Glutamatergic neuron (in vitro differentiated cells): Measurements from ENCODE around the gene CNTNAP2. TPM values are rescaled to one million over a fixed set of nuclear protein-coding genes. Genes with fewer than 3 reads are reported as not detected.

Source experiments
- DNase-seq: peaks from one replicate; pipeline ENCODE4 v3.0.0; 2022
- H3K27ac Mint-ChIP-seq: one replicate; pipeline ENCODE4 v1.8.0; 2020; ENCODE audit warnings: mild to moderate bottlenecking, mixed read lengths, inconsistent platforms; ENCODE audit not compliant: unreplicated experiment
- H3K27me3 Mint-ChIP-seq: one replicate; pipeline ENCODE4 v1.8.0; 2020; ENCODE audit warnings: mild to moderate bottlenecking, moderate library complexity, mixed read lengths, inconsistent platforms; ENCODE audit not compliant: unreplicated experiment
- H3K36me3 Mint-ChIP-seq: one replicate; pipeline ENCODE4 v1.8.0; 2020; ENCODE audit warnings: mild to moderate bottlenecking, mixed read lengths, inconsistent platforms; ENCODE audit not compliant: unreplicated experiment
- H3K4me1 Mint-ChIP-seq: one replicate; pipeline ENCODE4 v1.8.0; 2020; ENCODE audit warnings: mild to moderate bottlenecking, low read depth, mixed read lengths, inconsistent platforms; ENCODE audit not compliant: unreplicated experiment
- H3K4me3 Mint-ChIP-seq: one replicate; pipeline ENCODE4 v1.8.0; 2020; ENCODE audit warnings: mild to moderate bottlenecking, mixed read lengths, inconsistent platforms; ENCODE audit not compliant: unreplicated experiment
- H3K9me3 Mint-ChIP-seq: one replicate; pipeline ENCODE4 v1.8.0; 2020; ENCODE audit warnings: mild to moderate bottlenecking, moderate library complexity, mixed read lengths, inconsistent platforms; ENCODE audit not compliant: unreplicated experiment
- total RNA-seq: library from RNA; stranded (reverse); fragmentation: NEBNext Ultra II Directional; extraction: Animal tissue kit (Norgen Biotek cat#: 25700); gene quantifications from one replicate; pipeline ENCODE4 v1.2.1, GENCODE V29; 2021; ENCODE audit not compliant: unreplicated experiment
- TF ChIP-seq, protein P1 (sequence below): fragments of 200-600 bp; sonication (generic); IDR thresholded peaks from one replicate; pipeline ENCODE4 v1.5.0; 2021; ENCODE audit not compliant: partially characterized antibody, unreplicated experiment

CNTNAP2 gene
- total RNA-seq, 1 donor from 2014 or later = 25.8 TPM

DNA sequence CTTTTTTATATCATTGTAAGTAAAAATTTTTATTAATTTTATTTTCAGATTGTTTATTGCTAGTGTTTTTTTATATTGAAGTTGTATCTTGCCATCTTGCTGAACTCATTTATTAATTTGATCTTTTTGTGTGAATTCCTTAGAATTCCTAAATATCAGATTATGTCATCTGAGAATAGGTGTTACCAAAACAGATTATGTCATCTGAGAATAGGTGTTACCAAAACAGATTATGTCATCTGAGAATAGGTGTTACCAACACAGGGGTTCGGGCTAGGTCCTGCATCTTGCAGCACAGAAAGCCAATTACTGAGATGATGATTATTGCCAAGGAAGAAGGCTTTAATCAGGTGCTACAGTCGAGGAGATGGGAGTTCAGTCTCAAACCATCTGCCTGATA, 383.4 kb downstream of the CNTNAP2 start:
- TF ChIP-seq, protein P1, sequence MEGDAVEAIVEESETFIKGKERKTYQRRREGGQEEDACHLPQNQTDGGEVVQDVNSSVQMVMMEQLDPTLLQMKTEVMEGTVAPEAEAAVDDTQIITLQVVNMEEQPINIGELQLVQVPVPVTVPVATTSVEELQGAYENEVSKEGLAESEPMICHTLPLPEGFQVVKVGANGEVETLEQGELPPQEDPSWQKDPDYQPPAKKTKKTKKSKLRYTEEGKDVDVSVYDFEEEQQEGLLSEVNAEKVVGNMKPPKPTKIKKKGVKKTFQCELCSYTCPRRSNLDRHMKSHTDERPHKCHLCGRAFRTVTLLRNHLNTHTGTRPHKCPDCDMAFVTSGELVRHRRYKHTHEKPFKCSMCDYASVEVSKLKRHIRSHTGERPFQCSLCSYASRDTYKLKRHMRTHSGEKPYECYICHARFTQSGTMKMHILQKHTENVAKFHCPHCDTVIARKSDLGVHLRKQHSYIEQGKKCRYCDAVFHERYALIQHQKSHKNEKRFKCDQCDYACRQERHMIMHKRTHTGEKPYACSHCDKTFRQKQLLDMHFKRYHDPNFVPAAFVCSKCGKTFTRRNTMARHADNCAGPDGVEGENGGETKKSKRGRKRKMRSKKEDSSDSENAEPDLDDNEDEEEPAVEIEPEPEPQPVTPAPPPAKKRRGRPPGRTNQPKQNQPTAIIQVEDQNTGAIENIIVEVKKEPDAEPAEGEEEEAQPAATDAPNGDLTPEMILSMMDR = no peak
- DNase-seq = no peak
- no peaks in the 10 kb centered on the region for H3K36me3 Mint-ChIP-seq
- H3K27ac Mint-ChIP-seq = no peak overlapping the region
- no peaks in the 10 kb centered on the region for H3K9me3 Mint-ChIP-seq
- no peaks in the 10 kb centered on the region for H3K27me3 Mint-ChIP-seq
- no peaks in the 10 kb centered on the region for H3K4me1 Mint-ChIP-seq
- no peak overlapping the region for H3K4me3 Mint-ChIP-seq

DNA sequence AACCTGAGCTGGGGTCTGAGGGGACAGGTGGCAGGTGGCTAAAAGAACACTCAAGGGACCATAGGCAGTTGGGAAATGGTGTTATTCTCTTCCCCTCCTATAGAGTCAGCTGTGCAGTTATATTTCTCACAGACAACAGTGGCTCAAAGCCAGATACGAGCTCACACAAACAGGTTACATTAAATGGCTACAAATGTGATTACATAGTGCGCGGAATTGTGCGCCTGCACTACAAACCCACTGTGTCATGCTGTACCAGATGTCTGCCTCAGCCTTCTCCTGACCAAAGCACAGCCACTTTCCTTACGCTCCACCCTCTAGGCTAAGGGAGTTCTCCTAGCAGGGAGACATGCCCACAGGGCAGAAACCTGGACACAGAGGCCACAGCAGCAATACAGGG, 387.2 kb downstream of the CNTNAP2 start:
- Mint-ChIP-seq H3K4me1 (no peaks in the 10 kb centered on the region), H3K36me3 (no peaks in the 10 kb centered on the region), H3K27me3 (no peaks in the 10 kb centered on the region), H3K9me3 (no peaks in the 10 kb centered on the region), H3K4me3 (no peak overlapping the region), H3K27ac (no peak overlapping the region)
- DNase-seq = no peak
- TF ChIP-seq, protein P1 = no peak

DNA sequence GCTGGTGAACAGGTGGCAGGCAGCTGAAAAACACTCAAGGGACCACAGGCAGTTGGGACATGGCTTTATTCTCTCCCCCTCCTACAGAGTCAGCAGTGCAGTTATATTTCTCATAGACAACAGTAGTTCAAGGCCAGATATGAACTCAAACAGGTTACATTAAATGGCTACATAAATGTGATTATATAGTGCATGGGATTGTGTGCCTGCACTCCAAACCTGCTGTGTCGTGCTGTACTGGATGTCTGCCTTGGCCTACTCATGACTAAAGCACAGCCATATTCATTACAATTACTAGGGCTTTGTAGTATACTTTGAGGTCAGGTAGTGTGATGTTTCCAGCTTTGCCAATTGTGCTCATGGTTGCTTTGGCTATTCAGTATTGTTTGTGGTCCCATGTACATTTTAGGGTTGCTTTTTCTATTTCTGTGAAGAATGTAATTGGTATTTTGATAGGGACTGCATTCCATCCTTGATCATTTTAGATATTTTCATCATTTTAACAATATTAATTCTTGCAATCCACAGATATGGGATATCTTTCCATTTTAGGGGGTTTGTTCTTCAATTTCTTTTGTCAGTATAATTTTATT, 393.6 kb downstream of the CNTNAP2 start:
- TF ChIP-seq, protein P1 = no peak
- Mint-ChIP-seq H3K4me1 (no peaks in the 10 kb centered on the region), H3K27ac (no peak overlapping the region), H3K27me3 (no peaks in the 10 kb centered on the region), H3K9me3 (no peaks in the 10 kb centered on the region), H3K36me3 (peaks cover 12% of the 10 kb centered on the region), H3K4me3 (no peak overlapping the region)
- no peak for DNase-seq

DNA sequence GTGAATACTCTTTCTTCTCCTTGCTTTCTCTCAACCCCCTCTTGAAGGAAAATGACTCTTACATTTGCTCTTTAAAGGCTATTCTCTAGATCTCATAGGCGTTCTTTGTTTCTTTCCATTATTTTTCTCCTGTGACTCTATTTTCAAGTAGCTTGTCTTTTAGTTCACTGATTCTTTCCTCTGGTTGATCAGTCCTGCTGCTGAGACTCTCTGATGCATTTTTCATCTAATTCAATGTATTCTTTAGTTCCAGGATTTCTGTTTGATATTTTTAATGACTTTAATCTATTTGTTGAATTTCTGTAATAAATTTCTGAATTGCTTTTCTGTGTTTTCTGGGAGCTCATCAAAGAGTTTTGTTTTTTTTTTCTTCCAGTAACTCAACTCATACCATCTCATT, 397.7 kb downstream of the CNTNAP2 start:
- no peak for DNase-seq
- no peaks in the 10 kb centered on the region for H3K4me1 Mint-ChIP-seq
- TF ChIP-seq, protein P1 = no peak
- no peaks in the 10 kb centered on the region for H3K9me3 Mint-ChIP-seq
- no peak overlapping the region for H3K27ac Mint-ChIP-seq
- peaks cover 12% of the 10 kb centered on the region for H3K36me3 Mint-ChIP-seq
- no peak overlapping the region for H3K4me3 Mint-ChIP-seq
- H3K27me3 Mint-ChIP-seq = no peaks in the 10 kb centered on the region

DNA sequence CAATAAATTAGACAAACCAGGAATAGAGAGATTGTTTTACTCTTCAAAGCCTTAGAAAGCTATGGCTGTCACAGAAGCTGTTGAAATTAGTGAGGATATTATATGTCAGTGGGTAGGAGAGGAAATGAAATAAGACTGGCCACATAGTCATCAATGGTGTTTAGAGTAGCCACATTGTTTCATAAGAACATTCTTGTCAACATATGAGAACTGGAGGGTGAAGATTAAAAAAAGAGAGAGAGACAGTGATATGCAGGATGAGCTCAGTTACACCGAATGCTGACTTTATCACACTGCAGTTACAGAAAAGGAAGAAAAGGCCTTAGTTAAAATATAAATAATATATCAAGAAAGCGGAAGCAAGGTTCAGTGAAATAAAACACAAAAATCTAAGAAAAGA, 412.0 kb downstream of the CNTNAP2 start:
- DNase-seq = no peak
- Mint-ChIP-seq H3K4me3 (no peak overlapping the region), H3K36me3 (no peaks in the 10 kb centered on the region), H3K27me3 (peaks cover 2% of the 10 kb centered on the region), H3K27ac (no peak overlapping the region), H3K4me1 (no peaks in the 10 kb centered on the region), H3K9me3 (no peaks in the 10 kb centered on the region)
- TF ChIP-seq, protein P1 = no peak
